ENCODE data around the gene XPO5.
A peak's percentile ranks its signal among the peaks of the same experiment; 100 is the strongest.
"Not testable (repeated sequence)": the region's sequence is repeated elsewhere in the genome, so short reads cannot be mapped to it uniquely, and the experiment has no call there.

Gene XPO5

GRCh38 chr6:43575772-43576551 lies at the start of gene XPO5, which contains the start of gene POLH:
XPO5 (minus strand) TSS chr6:43576038; CDS start chr6:43575864, 174 bp downstream.
POLH (plus strand) TSS chr6:43576185; CDS start chr6:43582320, 6,135 bp downstream.
- DNase-seq (ENCODE audit: low read depth in 2 of 3, low spot score in 2 of 3): peak; percentile 74 to 88 (median 76)

GRCh38 chr6:43625393-43625992 lies 49.7 kb upstream of the XPO5 start:
- no peak for DNase-seq (ENCODE audit: low read depth in 2 of 3, low spot score in 2 of 3)

- no peak for DNase-seq (ENCODE audit: low read depth in 2 of 3, low spot score in 2 of 3)
Observed at GRCh38 chr6:43624786-43625288, 49.0 kb upstream of the XPO5 start.

- DNase-seq (ENCODE audit: low read depth in 2 of 3, low spot score in 2 of 3): no peak
Observed at GRCh38 chr6:43623880-43624785, 48.3 kb upstream of the XPO5 start.

- no peak for DNase-seq (ENCODE audit: low read depth in 2 of 3, low spot score in 2 of 3)
Observed at GRCh38 chr6:43622541-43622940, 46.7 kb upstream of the XPO5 start.

GRCh38 chr6:43621836-43622180 lies 46.0 kb upstream of the XPO5 start:
- no peak for DNase-seq (ENCODE audit: low read depth in 2 of 3, low spot score in 2 of 3)

GRCh38 chr6:43621078-43621835 lies 45.4 kb upstream of the XPO5 start:
- no peak for DNase-seq (ENCODE audit: low read depth in 2 of 3, low spot score in 2 of 3)

- no peak for DNase-seq (ENCODE audit: low read depth in 2 of 3, low spot score in 2 of 3)
Observed at GRCh38 chr6:43616725-43617472, 41.1 kb upstream of the XPO5 start.

- no peak for DNase-seq (ENCODE audit: low read depth in 2 of 3, low spot score in 2 of 3)
Observed at GRCh38 chr6:43614396-43614730, 38.5 kb upstream of the XPO5 start.

GRCh38 chr6:43613721-43614395 lies 38.0 kb upstream of the XPO5 start:
- no peak for DNase-seq (ENCODE audit: low read depth in 2 of 3, low spot score in 2 of 3)

GRCh38 chr6:43610431-43610830 lies 34.6 kb upstream of the XPO5 start:
- no peak for DNase-seq (ENCODE audit: low read depth in 2 of 3, low spot score in 2 of 3)

GRCh38 chr6:43609402-43609801 lies 33.6 kb upstream of the XPO5 start:
- no peak for DNase-seq (ENCODE audit: low read depth in 2 of 3, low spot score in 2 of 3)

- no peak for DNase-seq (ENCODE audit: low read depth in 2 of 3, low spot score in 2 of 3)
Observed at GRCh38 chr6:43608807-43609206, 33.0 kb upstream of the XPO5 start.

- peak in 1 of 3 experiments; percentile 29 for DNase-seq (ENCODE audit: low read depth in 2 of 3, low spot score in 2 of 3)
Observed at GRCh38 chr6:43608310-43608763, 32.5 kb upstream of the XPO5 start.

- DNase-seq (ENCODE audit: low read depth in 2 of 3, low spot score in 2 of 3): no peak
Observed at GRCh38 chr6:43606019-43606418, 30.2 kb upstream of the XPO5 start.

GRCh38 chr6:43604174-43604573 lies 28.3 kb upstream of the XPO5 start:
- no peak for DNase-seq (ENCODE audit: low read depth in 2 of 3, low spot score in 2 of 3)

- no peak for DNase-seq (ENCODE audit: low read depth in 2 of 3, low spot score in 2 of 3)
Observed at GRCh38 chr6:43600595-43600994, 24.8 kb upstream of the XPO5 start.

GRCh38 chr6:43593938-43594337 lies 18.1 kb upstream of the XPO5 start:
- DNase-seq (ENCODE audit: low read depth in 2 of 3, low spot score in 2 of 3): no peak

- not testable (repeated sequence) for DNase-seq (ENCODE audit: low read depth in 2 of 3, low spot score in 2 of 3)
Observed at GRCh38 chr6:43589564-43589963, 13.7 kb upstream of the XPO5 start.

All from activated CD8-positive, alpha-beta memory T cell treated with anti-CD3 and anti-CD28 coated beads for 48 hours (primary cell).